ENCODE measurements around the gene ARMC10. TPM values are rescaled to one million over a fixed set of nuclear protein-coding genes. Genes with fewer than 3 reads are reported as not detected.
A peak's percentile ranks its signal among the peaks of the same experiment; 100 is the strongest.
"Not testable (repeated sequence)": the region's sequence is repeated elsewhere in the genome, so short reads cannot be mapped to it uniquely, and the experiment has no call there.

ARMC10 gene
- total RNA-seq, 2 experiments from 2014 or later = 26.0 to 28.7 TPM

- peaks cover 15% of the 10 kb centered on the region for H3K4me1 Mint-ChIP-seq
- CTCF ChIA-PET = no interaction called here
- H3K9me3 Mint-ChIP-seq (ENCODE audit: low read depth) = no peaks in the 10 kb centered on the region
- H3K4me3 Mint-ChIP-seq = no peak overlapping the region
- peaks cover 9% of the 10 kb centered on the region for H3K36me3 Mint-ChIP-seq
- DNase-seq (no peak), ATAC-seq (no peak)
- no peaks in the 10 kb centered on the region for H3K27me3 Mint-ChIP-seq
- H3K27ac Mint-ChIP-seq = no peak overlapping the region
These were observed 66.9 kb downstream of the ARMC10 start for GRCh38 chr7:103141753-103142404.

GRCh38 chr7:103142494-103142893 is 67.6 kb downstream of the ARMC10 start:
- CTCF ChIA-PET = no interaction called here

GRCh38 chr7:103143868-103144267 is 68.9 kb downstream of the ARMC10 start:
- CTCF ChIA-PET = no interaction called here
- no peaks in the 10 kb centered on the region for H3K27me3 Mint-ChIP-seq
- ATAC-seq = no peak

More at GRCh38 chr7:103142494-103142893, 67.6 kb downstream of the ARMC10 start:
- H3K4me3 Mint-ChIP-seq = no peak overlapping the region
- ATAC-seq (no peak), DNase-seq (no peak)
- H3K36me3 Mint-ChIP-seq = peaks cover 9% of the 10 kb centered on the region
- H3K9me3 Mint-ChIP-seq (ENCODE audit: low read depth) = no peaks in the 10 kb centered on the region
- no peak overlapping the region for H3K27ac Mint-ChIP-seq
- H3K27me3 Mint-ChIP-seq = no peaks in the 10 kb centered on the region
- H3K4me1 Mint-ChIP-seq = peaks cover 21% of the 10 kb centered on the region

GRCh38 chr7:103144754-103145153 is 69.8 kb downstream of the ARMC10 start:
- H3K4me3 Mint-ChIP-seq = not testable (repeated sequence)

More at GRCh38 chr7:103143868-103144267, 68.9 kb downstream of the ARMC10 start:
- Mint-ChIP-seq H3K4me1 (peaks cover 29% of the 10 kb centered on the region), H3K4me3 (no peak overlapping the region), H3K36me3 (peaks cover 9% of the 10 kb centered on the region), H3K27ac (no peak overlapping the region), H3K9me3 (ENCODE audit: low read depth) (no peaks in the 10 kb centered on the region)
- DNase-seq = no peak

GRCh38 chr7:103148131-103148993 is 73.4 kb downstream of the ARMC10 start:
- peaks cover 45% of the 10 kb centered on the region for H3K4me1 Mint-ChIP-seq
- H3K36me3 Mint-ChIP-seq = peaks cover 7% of the 10 kb centered on the region
- no peaks in the 10 kb centered on the region for H3K9me3 Mint-ChIP-seq (ENCODE audit: low read depth)
- CTCF ChIA-PET = interaction anchor here (0.7 to 1.1 kb wide), 2 partner anchors 73 to 132 kb away, joined by 3 to 4 read pairs; partner anchors contain the start of genes ARMC10 and FBXL13
- ATAC-seq = no peak
- no peak for DNase-seq
- H3K27ac Mint-ChIP-seq = peak overlapping the region; percentile 99
- H3K27me3 Mint-ChIP-seq = no peaks in the 10 kb centered on the region
- peak overlapping the region; percentile 97 for H3K4me3 Mint-ChIP-seq

More at GRCh38 chr7:103144754-103145153, 69.8 kb downstream of the ARMC10 start:
- H3K27ac Mint-ChIP-seq; ATAC-seq; CTCF ChIA-PET; DNase-seq; H3K9me3 Mint-ChIP-seq (ENCODE audit: low read depth); H3K27me3 Mint-ChIP-seq: not testable (repeated sequence)
- Mint-ChIP-seq H3K4me1 (peaks cover 33% of the 10 kb centered on the region), H3K36me3 (peaks cover 10% of the 10 kb centered on the region)

Other genes starting within 250 kb of the ARMC10 start
- not detected for gene LRRC17, start 162.1 kb upstream of the ARMC10 start, total RNA-seq
- gene FBXL13, start 344 bp upstream of the ARMC10 start, total RNA-seq = under 1 TPM in 1 of 2 experiments, not detected in 1; 0.18 TPM
- 10 to 100 TPM; 11.4 to 12.9 TPM for gene NAPEPLD, start 74.0 kb downstream of the ARMC10 start, total RNA-seq
- 10 to 100 TPM; 58.1 to 69.0 TPM for gene PMPCB, start 222.3 kb downstream of the ARMC10 start, total RNA-seq